GM10266 (cell line): ENCODE data around the gene TTC23L.
"Not testable (repeated sequence)": the region's sequence is repeated elsewhere in the genome, so short reads cannot be mapped to it uniquely, and the experiment has no call there.

Source experiments
- DNase-seq: peaks from one replicate; pipeline ENCODE4 v3.0.0; 2012; ENCODE audit errors: extremely low spot score
- TF ChIP-seq, protein P1 (sequence below): IDR thresholded peaks from 2 replicates; pipeline ENCODE4 v1.5.1; 2012; ENCODE audit warnings: mild to moderate bottlenecking, low read depth; ENCODE audit not compliant: control insufficient read depth, insufficient read depth; ENCODE audit errors: missing control alignments

The TTC23L gene

DNA sequence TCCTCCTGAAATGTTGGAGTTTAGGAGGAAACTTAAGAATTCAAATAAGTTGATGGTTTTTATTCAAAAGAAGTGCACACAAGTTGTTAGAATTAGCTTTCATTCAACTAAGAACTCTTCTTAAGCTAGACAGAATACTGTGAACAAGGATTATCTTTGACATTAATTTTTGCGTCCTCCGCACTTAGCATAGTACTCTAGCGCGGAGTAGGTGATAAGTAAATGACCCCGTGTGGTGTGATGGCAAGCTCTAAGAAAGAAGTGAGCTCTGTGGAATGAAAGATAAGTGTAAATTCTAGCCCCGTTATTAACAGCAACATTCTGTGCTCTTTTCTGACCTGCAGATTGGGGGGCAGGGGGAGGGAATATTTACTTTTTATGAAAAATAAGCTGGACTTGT, 77.6 kb downstream of the TTC23L start:
- DNase-seq, result no peak
- TF ChIP-seq, protein P1, sequence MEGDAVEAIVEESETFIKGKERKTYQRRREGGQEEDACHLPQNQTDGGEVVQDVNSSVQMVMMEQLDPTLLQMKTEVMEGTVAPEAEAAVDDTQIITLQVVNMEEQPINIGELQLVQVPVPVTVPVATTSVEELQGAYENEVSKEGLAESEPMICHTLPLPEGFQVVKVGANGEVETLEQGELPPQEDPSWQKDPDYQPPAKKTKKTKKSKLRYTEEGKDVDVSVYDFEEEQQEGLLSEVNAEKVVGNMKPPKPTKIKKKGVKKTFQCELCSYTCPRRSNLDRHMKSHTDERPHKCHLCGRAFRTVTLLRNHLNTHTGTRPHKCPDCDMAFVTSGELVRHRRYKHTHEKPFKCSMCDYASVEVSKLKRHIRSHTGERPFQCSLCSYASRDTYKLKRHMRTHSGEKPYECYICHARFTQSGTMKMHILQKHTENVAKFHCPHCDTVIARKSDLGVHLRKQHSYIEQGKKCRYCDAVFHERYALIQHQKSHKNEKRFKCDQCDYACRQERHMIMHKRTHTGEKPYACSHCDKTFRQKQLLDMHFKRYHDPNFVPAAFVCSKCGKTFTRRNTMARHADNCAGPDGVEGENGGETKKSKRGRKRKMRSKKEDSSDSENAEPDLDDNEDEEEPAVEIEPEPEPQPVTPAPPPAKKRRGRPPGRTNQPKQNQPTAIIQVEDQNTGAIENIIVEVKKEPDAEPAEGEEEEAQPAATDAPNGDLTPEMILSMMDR, result no peak

GRCh38 chr5:34918025-34918424, 79.1 kb downstream of the TTC23L start:
- TF ChIP-seq, protein P1, result no peak
- no peak for DNase-seq

DNA sequence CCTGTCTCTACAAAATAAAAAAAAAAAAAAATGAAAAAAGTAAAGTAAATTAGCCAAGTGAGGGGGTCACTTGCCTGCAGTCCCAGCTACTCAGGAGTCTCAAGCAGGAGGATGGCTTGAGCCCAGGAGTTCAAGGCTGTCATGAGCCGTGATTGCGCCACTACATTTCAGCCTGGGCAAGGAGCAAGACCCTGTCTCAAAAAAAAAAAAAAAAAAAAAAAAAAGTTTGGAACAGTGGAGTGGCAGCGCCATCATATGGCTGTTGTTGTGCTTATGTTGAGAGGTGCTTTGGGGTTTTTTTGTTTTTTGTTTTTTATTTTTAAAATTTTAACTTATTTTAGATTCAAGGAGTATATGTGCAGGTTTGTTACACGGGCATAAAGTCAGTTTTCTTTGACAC, 80.1 kb downstream of the TTC23L start:
- no peak for DNase-seq
- TF ChIP-seq, protein P1, result no peak

DNA sequence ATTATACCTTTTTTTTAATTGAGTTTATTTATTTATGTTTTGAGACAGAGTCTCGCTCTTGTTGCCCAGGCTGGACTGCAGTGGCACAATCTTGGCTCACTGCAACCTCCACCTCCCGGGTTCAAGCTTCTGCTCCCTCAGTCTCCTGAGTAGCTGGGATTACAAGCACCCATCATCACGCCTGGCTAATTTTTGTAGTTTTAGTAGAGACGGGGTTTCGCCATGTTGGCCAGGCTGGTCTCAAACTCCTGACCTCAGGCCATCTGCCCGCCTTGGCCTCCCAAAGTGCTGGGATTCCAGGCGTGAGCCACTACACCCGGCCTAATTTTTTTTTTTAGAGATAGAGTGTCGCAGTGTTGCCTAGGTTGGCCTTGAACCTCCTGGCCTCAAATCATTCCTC, 84.3 kb downstream of the TTC23L start:
- not testable (repeated sequence) for DNase-seq

GRCh38 chr5:34923694-34924461, 84.9 kb downstream of the TTC23L start:
- TF ChIP-seq, protein P1, result no peak
- peak; percentile 23 for DNase-seq

DNA sequence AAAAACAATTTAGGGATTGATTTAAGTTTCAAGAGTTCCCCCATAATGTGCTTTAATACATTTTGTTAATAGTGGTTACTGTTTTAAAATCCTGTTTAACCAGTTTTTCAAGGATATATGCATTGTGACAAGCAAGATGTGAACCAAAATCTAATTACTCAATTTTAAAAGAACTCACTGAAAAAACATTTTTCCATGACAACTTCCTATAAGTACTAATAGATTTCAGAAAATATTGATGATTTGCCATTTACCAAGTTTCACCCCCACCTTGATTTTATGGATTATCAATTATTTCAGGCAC, 85.5 kb downstream of the TTC23L start:
- TF ChIP-seq, protein P1, result no peak

GRCh38 chr5:34926318-34926888, 87.4 kb downstream of the TTC23L start:
- TF ChIP-seq, protein P1, result no peak
- no peak for DNase-seq

More for the DNA sequence above, 85.5 kb downstream of the TTC23L start:
- DNase-seq, result no peak
